ENCODE data around the gene TIAM2.

TIAM2 gene

GRCh38 chr6:155244434-155244833 is 249.3 kb downstream of the TIAM2 start:
- no peak for DNase-seq

GRCh38 chr6:155245193-155245592 is 250.1 kb downstream of the TIAM2 start:
- no peak for DNase-seq

- no peak for DNase-seq
Observed at GRCh38 chr6:155245831-155246230, 250.7 kb downstream of the TIAM2 start.

GRCh38 chr6:155246825-155247224 is 251.7 kb downstream of the TIAM2 start:
- DNase-seq, result no peak

- no peak for DNase-seq
Observed at GRCh38 chr6:155247618-155248007, 252.5 kb downstream of the TIAM2 start.

- peak; percentile 5 for DNase-seq
Observed at GRCh38 chr6:155248008-155249001, 253.2 kb downstream of the TIAM2 start.

- no peak for DNase-seq
Observed at GRCh38 chr6:155250701-155251381, 255.7 kb downstream of the TIAM2 start.

GRCh38 chr6:155252581-155252980 is 257.5 kb downstream of the TIAM2 start:
- no peak for DNase-seq

- DNase-seq, result no peak
Observed at GRCh38 chr6:155253337-155253736, 258.2 kb downstream of the TIAM2 start.

- peak; percentile 17 for DNase-seq
Observed at GRCh38 chr6:155254139-155254538, 259.0 kb downstream of the TIAM2 start.

GRCh38 chr6:155256122-155256795 is 261.1 kb downstream of the TIAM2 start:
- no peak for DNase-seq

- DNase-seq, result no peak
Observed at GRCh38 chr6:155257796-155258195, 262.7 kb downstream of the TIAM2 start.

- no peak for DNase-seq
Observed at GRCh38 chr6:155259204-155259603, 264.1 kb downstream of the TIAM2 start.

- no peak for DNase-seq
Observed at GRCh38 chr6:155259897-155260296, 264.8 kb downstream of the TIAM2 start.

- DNase-seq, result no peak
Observed at GRCh38 chr6:155260686-155261085, 265.6 kb downstream of the TIAM2 start.

- DNase-seq, result no peak
Observed at GRCh38 chr6:155261111-155261900, 266.2 kb downstream of the TIAM2 start.

GRCh38 chr6:155262655-155263054 is 267.5 kb downstream of the TIAM2 start:
- no peak for DNase-seq

GRCh38 chr6:155263373-155264063 is 268.4 kb downstream of the TIAM2 start, which contains the start of gene CLDN20:
CLDN20 (plus strand) TSS chr6:155264013; CDS start chr6:155275720, 11,707 bp downstream.
- DNase-seq, result no peak

- DNase-seq, result no peak
Observed at GRCh38 chr6:155264693-155265320, 269.7 kb downstream of the TIAM2 start.

GRCh38 chr6:155265843-155266535 is 270.9 kb downstream of the TIAM2 start:
- no peak for DNase-seq

GRCh38 chr6:155267411-155267810 is 272.3 kb downstream of the TIAM2 start:
- no peak for DNase-seq

Measured in NCI-H1092 treated with DMSO at 0.1 percent for 48 hours (cell line).